ENCODE data around the gene RPS17.
A peak's percentile ranks its signal among the peaks of the same experiment; 100 is the strongest.

The RPS17 gene

DNA sequence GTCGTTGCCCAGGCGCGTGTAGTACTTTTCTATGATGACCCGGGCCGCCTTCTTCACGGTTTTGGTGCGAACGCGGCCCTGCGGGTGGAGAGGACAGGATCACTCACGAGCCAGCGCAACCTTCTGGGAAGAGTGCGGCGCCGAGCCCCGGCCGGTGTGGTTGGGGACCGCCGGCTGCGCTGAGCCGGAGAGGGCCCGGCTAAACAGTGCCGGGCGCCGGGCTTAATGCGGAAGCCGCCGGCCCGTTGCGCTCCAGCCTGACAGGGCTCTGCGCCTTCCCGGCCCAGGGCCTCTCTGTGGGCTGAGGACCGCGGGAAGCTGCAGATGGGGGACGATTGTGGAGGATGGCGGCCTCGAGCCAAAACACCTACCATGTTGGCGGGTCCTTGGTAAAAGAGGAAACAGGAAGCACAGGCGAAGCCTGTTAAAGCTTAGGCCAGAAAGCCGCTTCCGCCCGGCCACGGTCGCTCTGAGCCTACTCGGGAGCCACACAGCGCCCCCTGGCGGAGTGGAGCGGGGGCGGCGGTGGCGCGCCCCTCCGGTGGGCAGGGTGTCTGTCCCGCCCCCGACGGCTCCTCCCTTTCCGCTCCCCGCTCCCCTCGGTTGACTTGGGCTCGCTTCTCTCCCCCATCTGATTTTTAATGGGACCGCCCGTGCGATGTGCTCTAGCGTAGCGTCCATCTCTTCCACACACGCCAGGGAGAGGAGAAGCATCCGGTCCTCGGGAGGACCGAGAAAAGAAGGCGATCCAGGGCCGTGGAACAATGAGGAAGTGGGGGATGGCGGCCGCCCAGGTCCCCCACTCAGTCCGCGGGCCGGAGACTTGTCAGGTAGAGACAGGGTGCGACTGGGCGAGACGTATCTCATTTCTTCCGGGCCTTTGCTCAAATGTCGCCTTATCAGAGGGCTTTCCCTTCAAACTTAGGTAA is at the start of gene RPS17:
TSS of gene RPS17 (minus strand) at position 403 of the 929 bp plus-strand sequence. CDS start at position 374, 29 bp downstream.
- DNase-seq (ENCODE audit: low read depth in 1 of 2, low spot score in 1 of 2), result peak; percentile 96 to 99

DNA sequence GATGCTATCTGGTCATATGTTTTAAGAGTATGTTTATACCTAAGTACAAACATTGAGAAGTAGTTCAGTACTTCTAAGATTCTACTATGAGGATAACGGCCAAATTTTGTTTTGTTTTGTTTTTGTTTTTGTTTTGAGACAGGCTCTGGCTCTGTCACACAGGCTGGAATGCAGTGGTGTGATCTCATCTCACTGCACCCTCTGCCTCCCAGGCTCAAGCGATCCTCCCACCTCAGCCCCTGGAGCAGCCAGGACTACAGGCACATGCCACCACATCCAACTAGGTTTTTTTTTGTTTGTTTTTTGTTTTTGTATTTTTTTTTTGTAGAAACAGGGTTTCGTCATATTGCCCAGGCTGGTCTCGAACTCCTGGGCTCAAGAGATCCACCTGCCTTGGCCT is 47.5 kb upstream of the RPS17 start:
- DNase-seq (ENCODE audit: low read depth in 1 of 2, low spot score in 1 of 2), result no peak

DNA sequence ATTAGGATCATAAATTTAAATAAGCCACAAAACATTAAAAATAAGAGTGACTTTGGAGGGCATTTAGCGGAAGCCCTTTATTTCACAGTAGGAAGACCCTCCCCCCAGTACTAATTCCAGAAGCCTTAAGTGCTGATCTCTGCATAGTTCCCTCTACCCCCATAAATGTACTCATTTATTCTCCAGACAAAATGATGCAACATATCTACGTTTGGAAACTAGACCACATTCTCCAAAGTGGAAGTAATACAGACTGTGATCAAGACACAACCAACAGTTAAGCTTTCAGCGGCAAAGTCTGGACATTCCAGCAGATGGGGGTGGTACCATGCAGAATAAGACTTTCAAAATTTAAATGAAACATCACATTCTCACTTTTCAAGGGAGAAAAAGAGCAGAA is 44.8 kb upstream of the RPS17 start:
- no peak for DNase-seq (ENCODE audit: low read depth in 1 of 2, low spot score in 1 of 2)

DNA sequence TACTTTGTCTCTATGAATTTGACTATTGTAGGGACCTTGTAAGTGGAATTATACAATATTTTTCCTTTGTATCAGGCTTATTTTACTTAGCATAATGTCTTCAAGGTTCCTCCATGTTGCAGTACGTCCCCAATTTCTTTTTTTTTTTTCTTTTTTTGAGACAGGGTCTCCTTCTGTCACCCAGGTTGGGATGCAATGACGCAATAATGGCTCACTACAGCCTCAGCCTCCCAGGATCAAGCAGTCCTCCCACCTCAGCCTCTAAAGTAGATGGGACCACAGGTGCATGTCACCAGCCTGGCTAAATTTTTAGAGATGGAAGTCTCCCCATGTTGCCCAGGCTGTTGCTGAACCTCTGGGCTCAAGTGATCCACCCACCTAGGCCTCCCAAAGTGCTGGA is 40.5 kb upstream of the RPS17 start:
- no peak for DNase-seq (ENCODE audit: low read depth in 1 of 2, low spot score in 1 of 2)

DNA sequence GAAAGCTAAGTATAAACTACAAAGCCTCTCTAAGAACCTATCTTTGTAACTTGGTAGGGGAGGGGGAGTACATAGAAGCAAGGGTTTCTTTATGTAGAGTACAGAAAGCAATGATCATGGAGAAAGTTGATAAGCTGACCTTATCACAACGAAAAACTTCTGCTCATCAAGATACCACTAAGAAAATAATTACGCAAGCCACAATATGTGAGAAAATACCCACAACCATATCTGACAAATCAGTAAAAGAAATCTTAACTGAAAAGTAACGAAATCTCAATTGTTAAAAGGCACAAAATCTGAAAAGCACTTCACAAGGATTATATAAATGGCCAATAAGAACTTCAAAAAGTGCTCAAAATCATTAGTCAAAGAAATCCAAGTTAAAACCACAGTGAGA is 35.1 kb upstream of the RPS17 start:
- DNase-seq (ENCODE audit: low read depth in 1 of 2, low spot score in 1 of 2), result no peak

DNA sequence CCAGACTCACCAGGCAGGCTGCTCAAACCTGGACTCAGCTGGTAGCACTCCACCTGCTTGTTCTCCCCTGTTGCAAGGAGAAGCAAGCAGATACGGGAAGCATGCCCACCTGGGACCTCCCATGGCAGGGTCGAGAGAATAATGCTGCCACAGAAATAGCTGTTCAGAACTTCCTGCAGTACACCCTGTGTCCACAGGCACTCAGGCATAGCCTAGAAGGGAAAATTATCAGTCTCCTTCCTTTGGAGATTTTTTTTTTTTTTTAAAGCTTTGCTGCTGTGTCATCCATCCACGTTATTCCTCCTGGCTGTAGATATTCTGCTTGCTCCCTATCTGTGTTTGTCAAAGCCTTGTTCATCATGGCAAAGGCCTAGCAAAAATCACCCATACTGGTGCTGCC is 32.7 kb upstream of the RPS17 start:
- no peak for DNase-seq (ENCODE audit: low read depth in 1 of 2, low spot score in 1 of 2)

DNA sequence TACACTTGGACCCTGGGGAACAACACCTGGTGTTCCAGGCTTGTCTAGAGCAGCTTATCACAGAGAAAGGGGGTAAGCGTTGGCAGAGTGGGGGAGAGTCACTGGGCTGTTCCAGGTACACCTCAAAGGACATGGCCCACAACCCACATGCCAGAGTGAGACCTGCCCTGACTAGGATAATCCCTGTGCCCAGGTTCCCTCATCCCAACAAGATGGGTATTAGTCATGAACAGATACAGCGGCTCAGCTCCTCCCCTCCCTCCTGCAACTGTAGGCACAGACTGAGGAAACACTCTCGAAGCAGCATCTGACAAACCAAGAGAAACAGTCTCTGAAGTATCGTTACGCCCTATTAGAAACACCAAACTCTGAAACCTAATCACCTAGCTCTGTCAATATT is 32.1 kb upstream of the RPS17 start:
- no peak for DNase-seq (ENCODE audit: low read depth in 1 of 2, low spot score in 1 of 2)

DNA sequence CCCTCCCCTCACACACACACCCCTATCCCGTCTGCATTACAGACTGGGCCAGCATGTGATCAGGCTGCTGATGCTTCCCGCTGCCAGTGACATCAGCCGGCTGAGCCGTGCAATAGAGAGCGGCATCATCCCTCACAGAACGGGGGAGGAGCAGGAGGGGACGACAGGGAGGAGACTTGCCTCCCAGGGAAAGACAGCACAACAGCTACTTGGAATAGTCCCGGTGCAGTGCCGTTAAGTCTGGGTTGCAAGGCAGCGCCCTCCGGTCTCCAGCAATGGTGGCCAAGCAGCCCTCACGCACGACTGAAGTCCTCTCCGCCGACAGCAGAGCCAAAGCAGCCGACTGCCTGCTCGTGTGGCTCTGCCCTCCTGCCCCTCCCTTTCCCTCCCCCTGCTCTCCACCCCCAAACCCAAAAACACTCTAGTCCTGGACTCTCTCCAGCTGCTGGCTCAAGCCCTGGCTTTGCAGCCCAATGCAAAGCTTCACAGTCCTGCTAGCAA is 31.5 kb upstream of the RPS17 start:
- no peak for DNase-seq (ENCODE audit: low read depth in 1 of 2, low spot score in 1 of 2)

DNA sequence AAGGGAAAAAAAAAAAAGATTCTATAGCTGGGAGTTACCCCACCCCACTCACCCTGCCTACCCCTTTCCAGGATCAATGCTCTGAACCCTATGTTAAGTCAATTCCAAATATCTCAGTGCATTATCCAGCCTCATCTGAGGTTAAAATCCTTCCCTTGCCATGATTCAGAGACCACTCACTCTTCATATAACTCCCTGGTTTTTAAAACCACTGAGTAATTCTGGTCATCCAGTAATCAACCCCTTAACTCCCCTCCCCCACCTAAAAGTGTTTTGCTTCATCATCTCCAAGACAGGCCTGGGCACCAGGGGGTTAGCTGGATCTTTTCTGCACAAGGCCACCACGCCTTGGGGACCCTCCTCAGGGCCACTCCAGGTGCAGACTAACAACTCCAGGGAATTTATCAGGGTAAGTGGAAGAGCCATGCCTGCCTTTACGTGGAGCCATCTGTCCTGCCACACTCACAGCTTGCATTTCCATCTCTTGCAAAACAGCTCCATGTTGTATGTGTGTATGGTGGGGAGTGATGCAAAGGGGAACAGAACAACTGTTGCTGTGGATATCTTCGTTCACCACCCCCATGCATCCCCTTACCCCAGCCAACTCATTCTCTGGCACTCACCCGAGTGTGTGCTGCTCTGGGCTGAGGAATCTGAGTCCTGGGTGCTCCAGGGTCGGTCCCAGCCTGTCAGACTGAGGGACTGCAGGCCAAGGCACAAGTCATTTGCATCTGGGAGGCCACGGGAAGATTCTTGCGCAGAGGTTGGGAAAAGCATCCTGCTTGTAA is 30.7 kb upstream of the RPS17 start:
- DNase-seq (ENCODE audit: low read depth in 1 of 2, low spot score in 1 of 2), result no peak

DNA sequence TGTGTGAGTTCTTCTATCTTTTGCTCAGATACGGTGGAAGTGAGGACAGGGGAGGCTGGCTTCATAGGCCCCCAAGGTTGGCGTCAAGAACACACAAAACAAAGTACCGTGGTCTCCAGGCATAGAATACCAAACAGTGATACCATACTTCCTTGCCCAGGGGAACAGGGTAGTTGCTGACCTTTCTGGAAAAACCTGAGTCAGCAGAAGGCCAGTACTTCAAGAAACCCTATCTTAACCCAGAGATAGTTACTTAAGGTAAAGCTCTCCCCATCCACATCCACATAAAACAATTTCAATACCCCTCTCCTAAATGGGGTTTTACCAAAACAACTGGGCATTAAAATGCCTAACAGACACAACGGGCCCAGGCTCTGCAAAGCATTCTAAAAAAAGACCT is 29.6 kb upstream of the RPS17 start:
- DNase-seq (ENCODE audit: low read depth in 1 of 2, low spot score in 1 of 2), result no peak

DNA sequence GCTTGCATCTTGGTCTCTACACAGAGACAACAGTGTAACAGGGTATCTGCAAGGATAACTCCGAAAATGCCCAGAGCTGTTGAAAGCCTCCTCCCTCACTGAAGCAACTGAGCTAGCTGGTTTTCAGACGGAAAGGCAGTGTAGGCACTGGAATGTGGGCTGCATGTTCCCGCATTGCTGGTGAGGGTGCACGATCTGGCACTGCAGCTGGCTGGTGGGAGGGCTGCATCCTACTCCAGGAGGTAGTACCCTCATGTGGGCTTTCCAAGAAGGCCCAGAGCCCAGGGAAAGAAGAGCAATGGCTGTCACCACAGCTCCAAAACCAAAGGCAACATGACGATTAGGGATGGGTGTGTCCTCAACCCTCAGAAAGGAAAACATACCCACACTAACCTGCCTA is 28.7 kb upstream of the RPS17 start:
- no peak for DNase-seq (ENCODE audit: low read depth in 1 of 2, low spot score in 1 of 2)

DNA sequence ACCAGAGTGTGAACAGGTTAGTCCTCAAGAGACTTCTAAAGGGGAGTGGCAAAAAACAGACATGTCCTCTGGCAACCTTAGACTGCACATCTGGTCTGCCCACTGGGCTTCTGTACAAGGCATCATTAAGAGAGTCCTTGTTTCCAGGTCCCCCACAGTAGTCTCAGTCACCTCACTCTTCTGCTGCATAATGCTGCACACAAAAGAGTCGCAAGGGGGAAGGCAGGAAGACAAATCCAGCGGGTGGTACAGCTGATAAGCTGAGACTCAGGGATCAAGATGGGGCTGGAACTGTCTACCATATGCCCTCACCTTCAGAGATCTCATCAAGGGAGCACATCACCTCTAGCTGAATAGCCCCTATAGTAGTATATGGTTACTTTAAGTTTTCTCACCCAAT is 27.4 kb upstream of the RPS17 start:
- no peak for DNase-seq (ENCODE audit: low read depth in 1 of 2, low spot score in 1 of 2)

DNA sequence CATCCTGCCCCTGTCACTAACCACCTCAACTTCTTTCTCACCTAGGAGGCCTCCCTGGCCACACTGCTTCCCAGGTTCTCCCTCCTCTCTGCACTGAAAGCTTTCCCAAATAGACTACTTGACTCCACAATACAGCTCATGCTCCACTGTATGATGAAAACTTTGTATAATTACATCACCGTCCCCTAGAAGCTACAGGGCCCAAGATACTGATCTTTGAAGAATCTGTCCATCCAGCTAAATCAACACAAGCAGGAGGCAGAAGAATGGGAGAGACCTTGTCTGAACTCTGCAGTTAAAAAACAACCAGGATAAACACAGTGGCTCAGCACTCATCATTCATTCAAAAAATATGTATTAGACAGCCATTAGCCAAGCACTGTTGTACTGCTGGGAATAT is 26.4 kb upstream of the RPS17 start:
- DNase-seq (ENCODE audit: low read depth in 1 of 2, low spot score in 1 of 2), result no peak

DNA sequence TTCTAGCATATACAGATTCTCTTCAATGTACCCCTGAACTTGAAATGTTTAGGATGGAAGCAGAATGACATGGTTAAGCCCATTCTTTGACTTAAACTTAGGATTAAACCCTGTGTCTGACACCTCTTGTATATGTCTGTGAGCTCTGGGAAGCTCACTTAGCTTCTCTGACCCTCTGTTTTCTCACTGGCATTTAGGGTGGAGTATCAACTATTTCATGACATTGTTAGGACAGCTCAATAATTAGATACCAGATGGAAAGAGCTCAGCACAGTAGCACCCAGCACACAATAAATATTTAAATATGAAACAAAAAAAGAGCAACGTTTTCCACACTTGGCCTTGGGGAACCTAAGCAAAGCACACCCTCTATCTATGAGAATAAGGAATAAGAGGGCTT is 18.2 kb upstream of the RPS17 start:
- no peak for DNase-seq (ENCODE audit: low read depth in 1 of 2, low spot score in 1 of 2)

DNA sequence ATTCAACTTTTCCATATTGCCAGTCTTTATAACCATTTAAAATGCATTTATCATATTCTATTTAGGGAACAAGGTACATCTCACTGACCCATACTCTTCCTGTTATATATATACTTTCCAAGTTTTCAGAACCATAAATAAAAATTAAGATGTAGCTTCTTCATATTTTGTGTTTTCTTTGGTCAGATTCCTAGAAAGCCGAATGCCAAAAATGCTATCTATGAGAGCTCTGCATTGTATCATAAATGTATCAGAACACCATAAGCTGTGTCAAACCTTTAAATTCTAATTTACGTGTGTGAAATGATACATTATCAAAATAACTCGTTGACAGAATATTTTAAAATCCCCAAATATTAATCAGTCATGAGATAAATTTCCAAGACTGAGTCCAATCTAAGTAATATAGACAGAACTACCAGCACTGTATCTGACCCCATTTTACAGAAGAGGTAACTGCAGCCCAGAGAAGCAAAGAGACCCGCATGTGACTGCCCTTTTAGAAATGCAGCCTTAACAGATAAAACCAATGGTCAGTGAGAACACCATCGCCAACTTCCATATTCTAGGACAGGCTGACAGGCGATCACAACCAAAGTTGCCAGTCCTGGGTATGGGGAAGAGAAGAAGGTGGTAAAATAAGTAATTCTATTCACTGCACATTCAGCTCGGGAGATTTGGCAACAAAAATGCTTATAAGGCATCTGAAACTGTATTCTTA is 16.2 kb upstream of the RPS17 start:
- DNase-seq (ENCODE audit: low read depth in 1 of 2, low spot score in 1 of 2), result no peak

DNA sequence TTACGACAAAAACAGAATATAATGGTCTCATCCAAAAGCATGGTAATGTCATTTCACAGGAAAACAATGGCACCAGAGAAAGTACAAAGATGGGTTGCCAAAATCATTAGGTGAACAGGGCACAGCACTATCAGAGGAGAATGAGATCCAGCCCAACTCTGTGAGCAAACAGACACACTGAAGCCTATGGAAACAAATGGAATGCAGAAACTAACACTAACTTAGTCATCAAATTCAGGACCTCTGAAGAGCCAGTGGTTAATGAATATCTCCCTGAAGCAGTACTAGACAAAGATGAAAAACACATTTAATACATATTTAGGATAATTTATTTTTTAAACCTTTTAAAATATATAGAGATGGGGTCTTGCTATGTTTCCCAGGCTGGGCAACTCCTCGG is 14.6 kb upstream of the RPS17 start:
- DNase-seq (ENCODE audit: low read depth in 1 of 2, low spot score in 1 of 2), result no peak

DNA sequence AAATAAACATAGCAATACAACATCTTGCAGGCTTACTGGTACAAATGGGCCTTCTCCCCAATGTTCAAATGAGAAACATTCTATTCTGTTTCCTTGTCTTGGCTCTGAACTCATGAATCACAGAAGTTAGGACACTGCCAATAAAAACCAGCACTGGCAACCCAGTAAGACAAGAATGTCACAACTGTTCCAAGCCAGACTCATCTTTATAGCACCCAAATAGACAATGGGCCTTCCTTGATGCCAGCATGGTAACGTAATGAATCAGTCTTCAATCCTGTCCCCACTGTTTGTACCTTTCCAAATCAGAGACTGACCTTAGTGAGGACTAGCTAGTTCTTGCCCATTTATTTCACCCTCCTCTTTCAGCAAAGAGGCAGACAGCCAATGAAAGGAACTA is 14.1 kb upstream of the RPS17 start:
- no peak for DNase-seq (ENCODE audit: low read depth in 1 of 2, low spot score in 1 of 2)

DNA sequence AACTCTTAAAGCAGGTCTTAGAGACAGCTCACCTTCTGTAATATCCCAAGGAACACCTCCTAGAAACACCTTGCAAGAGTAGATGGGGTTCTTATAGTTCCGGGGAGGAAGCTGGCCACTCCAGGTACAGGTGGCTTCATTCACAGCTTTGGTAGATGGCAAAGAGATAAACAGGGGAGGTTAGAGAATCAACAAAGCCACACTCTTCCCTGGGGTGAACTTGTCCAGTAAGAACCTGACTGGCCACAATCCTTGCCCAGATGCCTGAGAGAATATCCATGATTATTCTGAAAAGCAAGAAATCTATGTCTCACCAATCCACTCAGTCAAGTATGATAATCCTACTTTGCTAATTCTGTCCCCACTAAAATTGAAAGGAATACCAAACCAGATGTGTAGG is 13.6 kb upstream of the RPS17 start:
- no peak for DNase-seq (ENCODE audit: low read depth in 1 of 2, low spot score in 1 of 2)

DNA sequence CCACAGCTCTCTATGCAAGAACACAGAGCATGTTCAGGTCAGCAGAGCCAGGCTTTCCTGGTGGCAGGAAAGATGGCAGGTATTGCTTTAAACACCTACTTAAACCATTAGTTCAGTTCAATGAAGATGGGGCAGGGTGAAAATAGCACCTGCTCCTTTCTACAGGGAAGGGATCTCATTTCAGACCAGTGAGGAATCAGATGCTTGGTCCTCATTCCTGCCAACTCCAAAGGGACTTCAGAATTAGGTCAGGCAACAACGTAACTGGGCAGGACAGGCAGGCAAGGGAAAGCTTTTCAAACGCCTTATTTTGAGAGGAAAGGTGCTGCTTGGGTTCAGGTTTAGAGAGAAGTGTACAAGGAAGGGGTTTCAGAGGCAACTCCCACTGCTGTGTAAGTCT is 12.6 kb upstream of the RPS17 start:
- no peak for DNase-seq (ENCODE audit: low read depth in 1 of 2, low spot score in 1 of 2)

DNA sequence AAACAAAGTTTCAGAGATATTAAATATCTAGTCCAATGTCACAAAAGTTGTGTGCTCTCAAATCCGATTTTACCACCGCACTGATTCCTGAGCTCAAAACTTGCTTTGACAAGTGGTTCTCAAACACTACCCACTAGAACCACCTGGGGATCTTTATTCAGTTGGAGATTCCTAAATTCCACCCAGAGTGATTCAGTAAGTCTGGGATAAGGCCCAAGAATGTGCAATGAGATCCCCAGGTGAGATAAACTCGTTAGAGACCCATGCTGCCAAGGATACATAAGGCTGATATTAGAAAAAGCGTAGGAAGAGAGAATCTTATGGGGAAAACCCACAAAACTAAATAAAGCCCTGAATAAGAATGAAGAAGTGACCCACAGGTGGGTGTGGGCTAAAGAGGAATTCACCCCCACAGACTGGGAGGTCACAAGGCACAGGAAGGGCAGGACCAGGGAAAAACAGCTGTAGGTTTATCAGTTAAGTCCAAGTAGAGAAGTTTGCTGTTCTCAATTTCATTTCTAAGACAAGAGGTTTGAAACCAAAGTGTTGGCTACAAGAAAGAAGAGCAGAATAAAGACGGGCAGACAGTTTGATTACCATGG is 11.5 kb upstream of the RPS17 start:
- DNase-seq (ENCODE audit: low read depth in 1 of 2, low spot score in 1 of 2), result no peak

DNA sequence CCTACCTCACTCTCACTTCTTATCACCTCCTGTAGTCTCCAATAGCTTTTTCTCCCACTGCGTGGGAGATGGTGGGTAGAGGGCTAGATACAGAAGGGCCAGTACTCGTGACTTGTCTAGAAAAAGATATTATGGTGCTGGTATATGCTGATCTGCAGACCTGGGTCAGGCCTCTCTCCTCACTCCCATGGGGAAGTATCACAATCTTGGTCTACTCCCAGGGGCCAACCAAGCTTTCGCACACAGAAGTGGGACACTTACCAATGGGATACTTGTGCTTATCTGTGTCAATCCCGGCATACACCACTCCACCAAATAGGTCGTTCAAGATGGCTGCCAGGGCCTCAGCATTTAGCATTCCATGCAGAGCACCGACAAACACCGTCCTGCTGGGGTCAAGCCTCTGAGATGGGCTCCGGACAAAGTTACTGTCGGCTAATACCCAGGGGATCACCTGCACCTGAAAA is 9.0 kb upstream of the RPS17 start:
- DNase-seq (ENCODE audit: low read depth in 1 of 2, low spot score in 1 of 2), result no peak
